Esophagus squamous epithelium (tissue), 4 donors: ENCODE results near the gene C19orf38.

Experiments used
- CTCF ChIP-seq, 6 experiments: fragments of 450-650 bp in 4 of 6; fragments of 200-600 bp in 2 of 6; sonication (generic) in 2 of 6; IDR thresholded peaks; one replicate each; pipeline ENCODE4 v1.5.1; 2016 to 2019; ENCODE audit warnings: antibody characterized with exemption in 6 of 6, mild to moderate bottlenecking in 4 of 6, moderate library complexity in 4 of 6
- POLR2A ChIP-seq, 4 donors: fragments of 450-650 bp; IDR thresholded peaks; one replicate each; pipeline ENCODE4 v1.6.1; 2017; ENCODE audit warnings: antibody characterized with exemption in 4 of 4, mild to moderate bottlenecking in 4 of 4, moderate library complexity in 3 of 4

GRCh38 chr19:10892256-10892655 lies 44.0 kb downstream of the C19orf38 start:
- TF ChIP-seq POLR2A (IDR thresholded peaks at IDR 0.05) = no peak
- TF ChIP-seq CTCF (IDR thresholded peaks at IDR 0.05) = no peak
